ENCODE results near the gene BNIP3. TPM values are rescaled to one million over a fixed set of nuclear protein-coding genes. Genes with fewer than 3 reads are reported as not detected.
A peak's percentile ranks its signal among the peaks of the same experiment; 100 is the strongest.

BNIP3 gene
- total RNA-seq, 1 donor from 2014 or later, result 38.9 TPM

DNA sequence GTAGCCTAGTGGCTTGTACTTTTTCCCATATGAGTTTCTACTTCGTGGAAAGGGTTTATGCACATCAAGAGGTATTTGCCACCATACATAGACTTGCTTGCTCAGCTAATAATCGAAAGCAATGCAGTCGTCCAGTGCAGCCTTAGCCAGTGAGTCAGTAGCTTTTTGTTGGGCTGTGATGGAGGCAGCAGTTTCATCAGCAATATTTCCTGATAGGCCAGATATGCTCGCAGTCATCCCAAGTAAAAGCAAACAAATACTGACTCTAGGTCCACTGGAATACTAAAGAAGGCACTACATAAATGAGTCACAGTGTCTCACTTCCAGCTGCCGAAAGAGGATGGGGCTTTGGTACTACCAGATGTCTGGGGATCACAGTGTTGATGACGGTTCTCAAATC, 2.1 kb upstream of the BNIP3 start:
- Histone ChIP-seq H3K4me1 (peaks cover 27% of the 10 kb centered on the region), H3K27me3 (ENCODE audit: low read depth) (no peaks in the 10 kb centered on the region), H3K36me3 (no peaks in the 10 kb centered on the region), H3K27ac (no peak overlapping the region), H3K4me3 (no peak overlapping the region), H3K9me3 (no peaks in the 10 kb centered on the region)
- TF ChIP-seq, protein P1, sequence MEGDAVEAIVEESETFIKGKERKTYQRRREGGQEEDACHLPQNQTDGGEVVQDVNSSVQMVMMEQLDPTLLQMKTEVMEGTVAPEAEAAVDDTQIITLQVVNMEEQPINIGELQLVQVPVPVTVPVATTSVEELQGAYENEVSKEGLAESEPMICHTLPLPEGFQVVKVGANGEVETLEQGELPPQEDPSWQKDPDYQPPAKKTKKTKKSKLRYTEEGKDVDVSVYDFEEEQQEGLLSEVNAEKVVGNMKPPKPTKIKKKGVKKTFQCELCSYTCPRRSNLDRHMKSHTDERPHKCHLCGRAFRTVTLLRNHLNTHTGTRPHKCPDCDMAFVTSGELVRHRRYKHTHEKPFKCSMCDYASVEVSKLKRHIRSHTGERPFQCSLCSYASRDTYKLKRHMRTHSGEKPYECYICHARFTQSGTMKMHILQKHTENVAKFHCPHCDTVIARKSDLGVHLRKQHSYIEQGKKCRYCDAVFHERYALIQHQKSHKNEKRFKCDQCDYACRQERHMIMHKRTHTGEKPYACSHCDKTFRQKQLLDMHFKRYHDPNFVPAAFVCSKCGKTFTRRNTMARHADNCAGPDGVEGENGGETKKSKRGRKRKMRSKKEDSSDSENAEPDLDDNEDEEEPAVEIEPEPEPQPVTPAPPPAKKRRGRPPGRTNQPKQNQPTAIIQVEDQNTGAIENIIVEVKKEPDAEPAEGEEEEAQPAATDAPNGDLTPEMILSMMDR (IDR thresholded peaks at IDR 0.05), result no peak
- ATAC-seq, result no peak
- intact Hi-C loops (cut with DNase I), result no loop called here
- DNase-seq, result no peak

DNA sequence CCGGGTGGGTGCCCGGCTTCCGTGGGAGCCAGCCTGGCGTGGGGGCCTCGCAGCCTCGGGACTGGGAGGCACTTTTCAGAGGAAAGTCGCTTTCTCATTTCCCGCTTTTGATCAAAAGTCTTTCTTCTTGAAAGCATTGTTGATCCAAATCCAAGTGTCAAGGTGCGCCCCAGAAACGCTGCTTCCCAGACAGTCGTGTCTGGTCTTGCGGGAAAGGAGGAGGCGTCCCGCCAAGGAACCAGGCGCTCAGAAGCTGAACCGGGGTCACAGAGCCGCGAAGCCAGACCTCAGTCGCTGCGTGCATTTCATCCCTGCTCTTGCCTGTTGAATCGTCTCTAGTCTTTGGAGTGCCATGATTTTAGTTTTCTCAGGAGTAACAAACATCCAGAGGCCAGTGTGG, 1.1 kb upstream of the BNIP3 start:
- DNase-seq, result no peak
- Histone ChIP-seq H3K4me1 (peaks cover 37% of the 10 kb centered on the region), H3K27me3 (ENCODE audit: low read depth) (no peaks in the 10 kb centered on the region), H3K9me3 (no peaks in the 10 kb centered on the region), H3K27ac (peak overlapping the region; percentile 62), H3K36me3 (no peaks in the 10 kb centered on the region), H3K4me3 (peak overlapping the region; percentile 93)
- TF ChIP-seq, protein P1 (IDR thresholded peaks at IDR 0.05), result no peak
- ATAC-seq, result no peak
- intact Hi-C loops (cut with DNase I), result no loop called here

DNA sequence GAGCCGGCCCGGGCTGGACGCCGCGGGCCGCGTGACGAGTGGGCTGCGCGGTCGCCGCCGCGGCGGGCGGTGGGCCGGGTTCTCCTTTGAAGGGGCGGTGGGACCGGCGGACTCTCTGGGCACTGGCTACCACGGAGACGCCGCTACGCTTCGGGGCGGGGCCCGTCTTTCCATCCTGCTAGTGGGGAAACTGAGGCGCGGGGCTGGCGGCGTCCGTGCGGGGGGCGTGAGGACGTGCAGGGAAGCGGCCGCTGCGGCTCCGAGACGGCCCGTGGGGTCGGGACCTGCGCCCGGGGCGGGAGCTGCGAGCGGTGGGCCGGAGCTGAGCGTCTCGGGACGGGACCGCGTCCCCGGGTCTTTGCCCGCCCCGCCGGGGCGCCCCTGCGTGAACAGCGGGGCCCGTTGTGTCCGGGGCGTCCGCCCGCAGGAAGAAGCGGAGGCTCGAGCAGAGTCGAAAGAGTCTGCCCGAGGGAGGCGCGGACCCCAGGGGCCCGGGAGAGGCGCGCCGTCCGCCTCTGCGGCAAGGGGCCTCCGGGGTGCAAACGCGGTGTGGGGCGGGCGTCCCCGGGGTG, 548 bp upstream of the BNIP3 start:
- TF ChIP-seq, protein P1 (IDR thresholded peaks at IDR 0.05), result no peak
- peaks cover 37% of the 10 kb centered on the region for H3K4me1 ChIP-seq
- intact Hi-C loops (cut with DNase I), result no loop called here
- no peaks in the 10 kb centered on the region for H3K27me3 ChIP-seq (ENCODE audit: low read depth)
- ATAC-seq, result no peak
- peak overlapping the region; percentile 62 for H3K27ac ChIP-seq
- peak overlapping the region; percentile 93 for H3K4me3 ChIP-seq
- DNase-seq, result no peak
- no peaks in the 10 kb centered on the region for H3K36me3 ChIP-seq
- no peaks in the 10 kb centered on the region for H3K9me3 ChIP-seq

DNA sequence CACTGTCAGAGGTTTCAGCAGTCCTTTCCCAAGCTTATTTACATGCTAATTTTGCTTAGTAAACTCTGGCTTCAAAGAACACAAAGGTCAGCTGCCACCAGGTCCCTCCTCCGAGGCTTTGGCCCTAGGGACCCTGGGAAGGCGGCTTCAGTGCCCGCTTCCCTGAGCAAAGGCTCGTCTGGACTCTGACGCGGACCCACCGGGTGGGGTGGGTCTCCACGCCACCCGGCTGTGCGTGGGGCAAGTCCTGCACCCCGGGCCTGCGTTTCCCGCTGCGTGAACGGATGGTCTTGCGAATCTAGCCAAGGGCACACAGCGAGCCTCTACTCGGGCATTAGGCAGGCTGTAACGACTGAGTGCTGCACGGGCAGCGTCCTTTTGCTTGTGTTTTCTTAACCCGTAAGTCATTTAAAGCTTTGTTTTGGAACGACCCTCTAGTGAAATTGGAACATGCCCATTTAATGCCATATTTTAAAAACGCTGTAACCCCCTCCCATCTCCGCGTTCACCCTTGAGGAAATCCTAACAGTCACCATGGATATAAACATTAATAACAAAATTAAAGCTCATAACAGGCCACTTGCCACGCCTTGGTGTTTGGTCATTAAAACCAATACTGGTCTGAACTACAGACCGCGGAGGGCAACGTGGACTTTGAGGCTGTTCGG, 828 bp downstream of the BNIP3 start:
- no peaks in the 10 kb centered on the region for H3K36me3 ChIP-seq
- H3K4me1 ChIP-seq, result peaks cover 37% of the 10 kb centered on the region
- H3K27me3 ChIP-seq (ENCODE audit: low read depth), result no peaks in the 10 kb centered on the region
- TF ChIP-seq, protein P1 (IDR thresholded peaks at IDR 0.05), result no peak
- ATAC-seq (no peak), DNase-seq (no peak)
- H3K4me3 ChIP-seq, result peak overlapping the region; percentile 93
- intact Hi-C loops (cut with DNase I), result no loop called here
- H3K9me3 ChIP-seq, result no peaks in the 10 kb centered on the region
- peak overlapping the region; percentile 78 for H3K27ac ChIP-seq

DNA sequence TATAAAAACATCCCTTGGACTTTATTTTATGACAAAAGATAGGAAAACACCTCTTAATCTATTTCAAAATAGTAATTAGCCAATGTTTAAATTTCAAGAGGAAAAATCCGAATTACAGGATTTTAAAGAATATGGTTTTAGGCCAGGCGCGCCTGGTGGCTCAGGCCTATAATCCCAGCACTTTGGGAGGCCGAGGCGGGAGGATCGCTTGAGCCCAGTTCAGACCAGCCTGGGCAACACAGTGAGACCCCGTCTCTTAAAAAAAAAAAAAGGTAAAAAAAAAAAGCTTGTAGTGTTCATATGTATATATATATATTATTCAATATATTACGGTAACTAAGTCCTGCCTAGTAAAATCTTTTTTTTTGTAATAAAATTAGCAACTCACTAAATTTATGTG, 1.4 kb downstream of the BNIP3 start:
- peaks cover 37% of the 10 kb centered on the region for H3K4me1 ChIP-seq
- intact Hi-C loops (cut with DNase I), result no loop called here
- peak overlapping the region; percentile 93 for H3K4me3 ChIP-seq
- no peaks in the 10 kb centered on the region for H3K27me3 ChIP-seq (ENCODE audit: low read depth)
- no peak overlapping the region for H3K27ac ChIP-seq
- TF ChIP-seq, protein P1 (IDR thresholded peaks at IDR 0.05), result no peak
- H3K9me3 ChIP-seq, result no peaks in the 10 kb centered on the region
- no peak for ATAC-seq
- H3K36me3 ChIP-seq, result no peaks in the 10 kb centered on the region
- DNase-seq, result no peak
